Immature natural killer cell (primary cell): ENCODE data around the gene COL7A1. TPM values are rescaled to one million over a fixed set of nuclear protein-coding genes. Genes with fewer than 3 reads are reported as not detected.
"Not testable (repeated sequence)": the region's sequence is repeated elsewhere in the genome, so short reads cannot be mapped to it uniquely, and the experiment has no call there.

ENCODE experiments used
- DNase-seq, 3 donors: peaks; one replicate each; pipeline ENCODE4 v3.0.0; 2022; ENCODE audit warnings: mixed read lengths in 1 of 3
- H3K27ac Mint-ChIP-seq, 6 donors: one replicate each; pipeline ENCODE4 v1.8.0; 2020; ENCODE audit warnings: mixed read lengths in 6 of 6, mild to moderate bottlenecking in 5 of 6, inconsistent platforms in 4 of 6, moderate library complexity in 3 of 6
- H3K27me3 Mint-ChIP-seq, 3 donors: one replicate each; pipeline ENCODE4 v1.8.0; 2020 to 2021; ENCODE audit warnings: low read depth in 3 of 3, mild to moderate bottlenecking in 3 of 3, mixed read lengths in 3 of 3, moderate library complexity in 3 of 3, inconsistent platforms in 1 of 3
- H3K36me3 Mint-ChIP-seq, 3 donors: one replicate each; pipeline ENCODE4 v1.8.0; 2020; ENCODE audit warnings: mixed read lengths in 3 of 3, inconsistent platforms in 2 of 3, mild to moderate bottlenecking in 2 of 3
- H3K4me1 Mint-ChIP-seq, 2 donors: one replicate each; pipeline ENCODE4 v1.8.0; 2020; ENCODE audit warnings: inconsistent platforms in 2 of 2, mild to moderate bottlenecking in 2 of 2, mixed read lengths in 2 of 2, moderate library complexity in 1 of 2
- H3K4me3 Mint-ChIP-seq, 5 donors: one replicate each; pipeline ENCODE4 v1.8.0; 2020; ENCODE audit warnings: mild to moderate bottlenecking in 5 of 5, mixed read lengths in 5 of 5, inconsistent platforms in 3 of 5, moderate library complexity in 3 of 5
- H3K9me3 Mint-ChIP-seq, 6 donors: one replicate each; pipeline ENCODE4 v1.8.0; 2020; ENCODE audit warnings: mild to moderate bottlenecking in 6 of 6, mixed read lengths in 6 of 6, inconsistent platforms in 4 of 6, moderate library complexity in 3 of 6
- polyA plus RNA-seq, 3 donors: library from polyadenylated mRNA; unstranded; fragments of 300-500 nt; fragmentation: Illumina TruSeq; gene quantifications; one replicate each; pipeline ENCODE4 v1.2.3, GENCODE V29; 2021

COL7A1 gene
- polyA plus RNA-seq, 3 donors from 2014 or later = not detected

DNA sequence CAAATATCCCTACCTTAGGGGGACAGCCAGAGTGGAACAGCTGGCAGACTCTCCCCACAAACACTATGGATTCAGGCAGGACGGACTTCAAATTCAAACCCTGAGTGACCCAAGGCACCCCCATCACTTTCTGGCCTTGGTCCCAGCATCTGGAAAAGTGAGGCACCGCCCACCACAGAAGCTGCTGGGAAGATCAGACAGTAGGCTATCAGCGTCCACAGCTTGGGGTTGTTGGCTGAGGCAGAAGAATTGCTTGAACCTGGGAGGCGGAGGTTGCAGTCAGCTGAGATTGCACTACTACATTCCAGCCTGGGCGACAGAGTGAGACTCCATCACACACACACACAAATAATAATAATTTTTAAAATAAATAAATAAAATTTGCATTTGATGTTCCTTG lies 47.0 kb downstream of the COL7A1 start:
- Mint-ChIP-seq H3K27ac (no peak overlapping the region), H3K4me1 (no peaks in the 10 kb centered on the region), H3K27me3 (peaks cover 0 to 2% (median 0%) of the 10 kb centered on the region in 3 donors), H3K4me3 (no peak overlapping the region), H3K36me3 (no peaks in the 10 kb centered on the region), H3K9me3 (no peaks in the 10 kb centered on the region)
- DNase-seq = no peak

DNA sequence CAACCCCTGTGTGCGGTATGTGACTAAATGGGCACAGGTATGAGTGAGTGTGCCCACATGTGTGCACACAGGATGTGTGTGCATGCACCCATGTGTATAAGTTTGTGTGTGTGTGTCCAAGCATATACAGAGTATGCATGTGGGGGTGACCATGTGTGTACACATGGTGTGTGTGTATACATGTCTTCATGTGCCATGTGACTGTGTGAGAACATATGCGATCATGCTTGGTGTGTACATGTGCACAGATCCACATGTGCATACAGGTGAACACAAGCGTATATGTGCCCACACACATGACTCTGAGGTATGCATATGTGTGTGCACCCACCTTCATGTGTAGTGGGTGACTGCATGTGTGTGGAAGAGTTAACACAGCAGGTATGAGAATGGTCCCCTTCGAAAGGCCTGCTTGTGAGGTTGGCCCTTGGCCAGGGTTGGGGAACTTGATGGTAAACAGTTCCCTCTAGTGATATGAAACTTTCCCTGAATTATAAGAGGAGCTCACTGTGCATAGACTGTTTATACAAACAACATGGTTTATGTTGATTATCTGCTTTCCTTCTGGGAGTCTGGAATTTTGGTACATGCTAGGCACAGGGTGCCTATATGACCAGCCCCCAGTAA lies 48.8 kb downstream of the COL7A1 start:
- Mint-ChIP-seq H3K27ac (no peak overlapping the region), H3K27me3 (peaks cover 0 to 2% (median 0%) of the 10 kb centered on the region in 3 donors), H3K4me1 (no peaks in the 10 kb centered on the region), H3K36me3 (no peaks in the 10 kb centered on the region), H3K4me3 (no peak overlapping the region), H3K9me3 (no peaks in the 10 kb centered on the region)
- DNase-seq = no peak

DNA sequence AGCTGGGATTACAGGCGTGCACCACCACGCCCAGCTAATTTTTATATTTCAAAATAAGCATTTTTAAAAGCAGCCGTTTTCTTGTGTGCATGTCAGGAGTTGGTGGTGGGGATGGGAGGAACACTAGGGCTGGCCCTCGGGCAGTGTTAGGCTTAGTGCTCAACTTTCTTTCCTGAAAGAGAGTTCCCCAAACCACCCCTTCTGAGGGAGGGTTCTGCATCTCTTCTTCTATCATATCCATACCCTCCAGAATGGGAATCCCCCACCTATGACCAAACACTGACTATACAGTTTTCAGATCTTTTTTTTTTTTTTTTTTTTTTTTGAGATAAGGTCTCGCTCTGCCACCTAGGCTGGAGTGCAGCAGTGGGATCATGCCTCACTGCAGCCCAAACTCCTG lies 51.0 kb downstream of the COL7A1 start:
- Mint-ChIP-seq H3K27ac (no peak overlapping the region), H3K27me3 (no peaks in the 10 kb centered on the region), H3K36me3 (no peaks in the 10 kb centered on the region), H3K9me3 (no peaks in the 10 kb centered on the region), H3K4me3 (no peak overlapping the region), H3K4me1 (no peaks in the 10 kb centered on the region)
- DNase-seq = no peak

DNA sequence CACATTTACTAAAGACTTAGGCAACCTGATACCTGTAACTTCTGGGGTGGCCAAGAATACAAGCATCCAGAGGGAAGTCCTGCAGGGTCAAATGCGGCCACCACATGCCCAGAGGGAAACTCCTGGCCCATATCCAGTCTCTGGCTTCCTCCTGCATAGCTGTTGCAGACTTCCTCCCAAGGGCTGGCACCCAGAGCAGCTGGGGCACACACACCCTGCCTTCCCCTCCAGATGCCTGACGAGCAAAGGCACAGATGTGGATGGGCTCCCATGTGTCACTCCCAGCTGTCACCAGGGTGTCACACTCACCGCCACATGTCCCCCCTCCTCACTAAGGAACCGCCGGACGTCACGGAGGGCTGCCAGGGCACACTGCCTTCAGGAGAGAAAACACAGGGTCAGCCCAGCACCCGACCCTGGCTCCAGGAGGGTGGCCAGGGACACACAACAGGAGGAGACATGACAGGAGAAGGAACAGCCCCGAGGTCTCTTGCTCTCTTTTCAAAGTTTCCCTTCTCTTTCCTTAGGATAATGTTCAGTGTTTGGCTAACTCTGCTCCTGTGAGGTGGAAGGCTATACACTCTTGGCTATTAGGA lies 51.8 kb downstream of the COL7A1 start:
- Mint-ChIP-seq H3K27me3 (no peaks in the 10 kb centered on the region), H3K4me1 (no peaks in the 10 kb centered on the region), H3K27ac (no peak overlapping the region), H3K9me3 (no peaks in the 10 kb centered on the region), H3K4me3 (no peak overlapping the region), H3K36me3 (no peaks in the 10 kb centered on the region)
- DNase-seq = no peak

DNA sequence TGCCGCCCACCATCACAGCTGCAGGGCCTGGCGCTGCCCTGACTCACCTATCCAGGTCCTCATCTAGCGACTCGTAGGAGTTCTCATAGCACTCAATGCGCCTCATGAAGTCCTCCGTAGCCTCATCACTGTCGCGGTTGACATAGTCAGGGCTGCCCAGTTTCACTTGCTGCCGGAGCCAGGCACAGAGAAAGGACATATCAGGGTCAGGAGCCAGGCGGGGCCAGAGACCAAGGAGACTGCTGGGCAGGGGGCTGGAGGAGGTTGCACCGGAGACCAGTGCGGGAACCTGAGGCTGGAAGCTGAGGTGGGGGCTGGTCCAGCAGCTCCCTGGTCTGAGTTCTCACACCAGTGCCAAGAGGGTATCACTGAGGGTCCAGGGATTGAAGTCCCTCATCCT lies 56.7 kb downstream of the COL7A1 start:
- no peak for DNase-seq
- H3K4me3 Mint-ChIP-seq = no peak overlapping the region
- H3K9me3 Mint-ChIP-seq = no peaks in the 10 kb centered on the region
- H3K27me3 Mint-ChIP-seq = peaks cover 0 to 3% (median 0%) of the 10 kb centered on the region in 3 donors
- no peaks in the 10 kb centered on the region for H3K36me3 Mint-ChIP-seq
- H3K4me1 Mint-ChIP-seq = no peaks in the 10 kb centered on the region
- no peak overlapping the region for H3K27ac Mint-ChIP-seq

DNA sequence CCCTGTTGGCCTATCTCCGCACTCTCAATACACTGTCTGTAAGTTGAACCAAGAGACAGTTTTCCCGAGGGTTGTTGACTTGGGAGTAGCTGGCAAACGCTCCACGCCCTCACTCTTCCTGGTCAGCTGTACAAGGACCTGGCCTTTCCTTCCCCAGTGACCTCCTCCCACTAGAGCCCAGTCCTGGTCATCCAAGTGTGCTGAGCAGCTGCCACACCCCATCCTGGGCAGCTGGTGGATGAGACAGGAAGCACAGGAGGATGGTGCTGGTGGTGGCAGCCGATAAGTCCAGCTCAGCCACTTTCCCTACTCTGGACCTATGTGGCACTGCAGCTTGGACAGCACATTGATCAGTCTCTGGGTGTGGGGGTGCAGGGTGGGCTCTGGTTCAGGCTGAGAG lies 58.3 kb downstream of the COL7A1 start:
- H3K9me3 Mint-ChIP-seq = no peaks in the 10 kb centered on the region
- H3K36me3 Mint-ChIP-seq = no peaks in the 10 kb centered on the region
- peaks cover 0 to 4% (median 0%) of the 10 kb centered on the region in 3 donors for H3K27me3 Mint-ChIP-seq
- H3K4me1 Mint-ChIP-seq = no peaks in the 10 kb centered on the region
- no peak overlapping the region for H3K27ac Mint-ChIP-seq
- no peak for DNase-seq
- H3K4me3 Mint-ChIP-seq = no peak overlapping the region

DNA sequence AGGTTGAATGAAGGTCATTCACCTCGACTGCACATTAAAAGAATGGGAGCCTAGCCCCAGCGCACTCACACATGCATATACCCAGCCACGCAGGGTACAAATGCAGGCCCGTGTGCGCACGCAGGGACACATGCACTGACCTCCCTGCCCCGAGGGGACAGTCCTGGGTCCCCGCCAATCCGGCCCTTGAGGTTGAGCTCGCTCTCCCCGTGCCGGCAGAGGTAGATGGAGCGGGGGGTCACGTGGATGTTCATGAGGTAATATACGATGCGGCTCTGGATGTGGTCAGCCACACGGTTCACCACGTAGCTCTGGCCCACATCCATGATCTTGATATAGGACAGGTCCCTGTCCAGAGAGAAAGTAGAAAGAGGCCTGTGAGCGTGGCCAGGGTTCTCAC lies 59.0 kb downstream of the COL7A1 start:
- Mint-ChIP-seq H3K27ac (no peak overlapping the region), H3K4me1 (no peaks in the 10 kb centered on the region), H3K36me3 (no peaks in the 10 kb centered on the region), H3K9me3 (no peaks in the 10 kb centered on the region), H3K27me3 (peaks cover 0 to 4% (median 0%) of the 10 kb centered on the region in 3 donors), H3K4me3 (no peak overlapping the region)
- DNase-seq = no peak

DNA sequence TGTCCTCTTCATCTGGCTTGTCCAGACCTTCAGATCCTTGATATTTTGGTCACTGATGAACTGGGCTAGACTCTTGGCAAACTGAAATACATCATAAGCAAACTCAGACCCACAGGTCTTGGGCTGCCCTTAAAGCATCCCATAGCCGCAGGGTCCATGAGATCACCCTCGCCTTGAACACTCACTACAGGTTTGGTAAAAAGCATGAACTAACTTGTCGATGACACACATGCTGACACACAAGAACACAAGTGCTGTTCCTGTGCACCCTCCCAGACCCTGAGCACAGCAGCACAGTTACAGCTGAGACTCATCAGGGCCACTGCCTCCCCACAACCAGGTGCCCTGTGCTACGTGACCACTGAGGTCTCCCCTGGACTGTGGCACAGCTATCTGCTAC lies 59.6 kb downstream of the COL7A1 start:
- no peak for DNase-seq
- H3K27me3 Mint-ChIP-seq = peaks cover 0 to 4% (median 0%) of the 10 kb centered on the region in 3 donors
- H3K4me3 Mint-ChIP-seq = no peak overlapping the region
- no peaks in the 10 kb centered on the region for H3K4me1 Mint-ChIP-seq
- no peaks in the 10 kb centered on the region for H3K9me3 Mint-ChIP-seq
- no peak overlapping the region for H3K27ac Mint-ChIP-seq
- no peaks in the 10 kb centered on the region for H3K36me3 Mint-ChIP-seq

DNA sequence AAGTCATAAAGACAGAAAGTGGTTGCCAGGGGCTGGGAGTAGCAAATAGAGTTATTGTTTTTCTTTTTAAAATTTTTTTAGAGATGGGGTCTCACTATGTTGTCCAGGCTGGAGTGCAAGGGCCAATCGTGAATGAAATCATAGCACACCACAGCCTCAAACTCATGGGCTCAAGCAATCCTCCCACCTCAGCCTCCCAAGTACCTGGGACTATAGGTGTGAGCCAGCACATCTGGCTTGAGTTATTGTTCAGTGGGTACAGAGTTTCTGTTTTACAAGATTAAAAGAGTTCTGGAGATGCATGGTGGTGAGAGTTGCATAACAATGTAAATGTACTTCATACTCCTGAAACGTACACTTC lies 62.2 kb downstream of the COL7A1 start:
- DNase-seq = no peak
- Mint-ChIP-seq H3K36me3 (no peaks in the 10 kb centered on the region), H3K27ac (no peak overlapping the region), H3K9me3 (peaks cover 0 to 1% (median 0%) of the 10 kb centered on the region in 6 donors), H3K4me3 (no peak overlapping the region), H3K4me1 (no peaks in the 10 kb centered on the region), H3K27me3 (peaks cover 0 to 4% (median 0%) of the 10 kb centered on the region in 3 donors)

DNA sequence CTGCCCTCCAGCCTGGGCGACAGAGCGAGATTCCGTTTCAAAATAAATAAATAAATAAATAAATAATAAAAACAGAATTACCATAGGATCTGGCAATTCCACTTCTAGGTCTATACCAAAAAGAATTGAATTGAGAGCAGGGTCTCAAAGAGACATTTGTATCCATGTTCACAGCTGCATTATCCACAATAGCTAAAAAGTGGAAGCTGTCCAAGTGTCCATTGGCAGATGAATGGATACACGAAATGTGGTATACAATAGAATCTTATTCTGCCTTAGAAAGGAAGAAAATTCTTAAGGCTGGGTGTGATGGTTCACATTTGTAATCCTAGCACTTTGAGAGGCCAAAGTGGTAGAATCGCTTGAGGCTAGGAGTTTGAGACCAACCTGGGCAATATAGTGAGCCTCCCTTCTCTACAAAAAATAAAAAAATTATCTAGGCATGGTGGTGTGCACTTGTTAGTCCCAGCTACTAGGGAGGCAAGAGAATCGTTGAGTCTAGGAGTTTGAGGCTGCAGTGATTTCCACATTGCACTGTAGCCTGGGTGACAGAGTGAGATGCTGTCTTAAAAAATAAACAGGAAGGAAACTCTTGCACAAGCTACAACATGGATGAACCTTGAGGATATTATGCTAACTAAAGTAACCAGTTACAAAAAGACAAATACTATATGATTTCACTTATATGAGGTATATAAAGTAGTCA lies 62.7 kb downstream of the COL7A1 start:
- no peaks in the 10 kb centered on the region for H3K4me1 Mint-ChIP-seq
- peaks cover 0 to 4% (median under 1%) of the 10 kb centered on the region in 3 donors for H3K27me3 Mint-ChIP-seq
- H3K27ac Mint-ChIP-seq = no peak overlapping the region
- DNase-seq = no peak
- H3K36me3 Mint-ChIP-seq = no peaks in the 10 kb centered on the region
- no peak overlapping the region for H3K4me3 Mint-ChIP-seq
- H3K9me3 Mint-ChIP-seq = peaks cover 0 to 1% (median 0%) of the 10 kb centered on the region in 6 donors

DNA sequence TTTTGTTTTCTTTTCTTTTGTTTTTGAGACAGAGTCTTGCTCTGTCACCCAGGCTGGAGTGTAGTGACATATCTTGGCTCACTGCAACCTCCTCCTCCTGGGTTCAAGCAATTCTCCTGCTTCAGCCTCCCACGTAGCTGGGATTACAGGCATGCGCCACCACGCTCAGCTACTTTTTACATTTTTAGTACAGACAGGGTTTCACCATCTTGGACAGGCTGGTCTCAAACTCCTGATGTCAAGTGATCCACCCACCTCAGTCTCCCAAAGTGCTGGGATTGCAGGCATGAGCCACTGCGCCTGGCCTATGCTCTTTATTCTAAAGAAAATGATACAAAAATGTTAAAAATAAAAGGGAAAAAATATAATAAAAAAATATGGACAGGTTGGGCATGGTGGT lies 64.4 kb downstream of the COL7A1 start:
- H3K36me3 Mint-ChIP-seq, H3K9me3 Mint-ChIP-seq, DNase-seq, H3K4me3 Mint-ChIP-seq, H3K4me1 Mint-ChIP-seq, H3K27me3 Mint-ChIP-seq, H3K27ac Mint-ChIP-seq: not testable (repeated sequence)

DNA sequence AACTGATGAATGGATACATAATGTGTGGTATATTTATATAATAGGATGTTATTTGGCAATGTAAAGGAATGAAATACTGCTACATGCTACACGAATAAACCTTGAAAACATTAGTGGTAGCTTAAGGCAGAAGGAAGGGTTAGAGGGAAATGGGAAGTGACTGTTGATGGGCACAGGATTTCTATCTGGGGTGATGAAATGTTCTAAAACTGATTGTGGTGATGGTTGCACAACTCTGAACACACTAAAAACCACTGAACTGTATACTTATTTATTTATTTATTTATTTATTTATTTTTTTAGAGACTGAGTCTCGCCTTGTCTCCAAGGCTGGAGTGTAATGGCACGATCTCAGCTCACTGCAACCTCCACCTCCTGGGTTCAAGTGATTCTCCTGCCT lies 66.4 kb downstream of the COL7A1 start:
- no peaks in the 10 kb centered on the region for H3K36me3 Mint-ChIP-seq
- DNase-seq = no peak
- peak overlapping the region in 1 of 6 donors; percentile 12 for H3K27ac Mint-ChIP-seq
- H3K9me3 Mint-ChIP-seq = peaks cover 0 to 1% (median 0%) of the 10 kb centered on the region in 6 donors
- no peaks in the 10 kb centered on the region for H3K4me1 Mint-ChIP-seq
- H3K4me3 Mint-ChIP-seq = no peak overlapping the region
- H3K27me3 Mint-ChIP-seq = peaks cover 0 to 2% (median 2%) of the 10 kb centered on the region in 3 donors

DNA sequence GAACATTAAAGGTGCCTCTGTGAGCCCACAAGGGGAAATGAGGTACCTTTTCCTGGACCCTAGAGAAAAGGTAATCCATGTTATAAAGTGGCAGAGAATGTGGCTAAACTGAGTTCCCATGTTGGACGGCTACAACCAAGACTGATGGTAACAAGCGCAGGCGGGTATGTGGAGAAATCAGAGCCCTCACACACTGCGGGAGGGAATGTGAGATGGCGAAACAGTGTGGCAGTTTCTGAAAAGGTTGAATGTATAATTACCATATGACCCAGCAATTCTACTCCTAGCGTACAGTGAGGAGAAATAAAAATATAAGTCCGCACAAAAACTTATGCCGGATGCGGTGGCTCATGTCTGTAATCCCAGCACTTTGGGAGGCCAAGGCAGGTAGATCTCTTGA lies 67.1 kb downstream of the COL7A1 start:
- Mint-ChIP-seq H3K9me3 (peaks cover 0 to 1% (median 0%) of the 10 kb centered on the region in 6 donors), H3K27me3 (peaks cover 0 to 2% (median 1%) of the 10 kb centered on the region in 3 donors), H3K36me3 (no peaks in the 10 kb centered on the region), H3K27ac (no peak overlapping the region), H3K4me3 (no peak overlapping the region), H3K4me1 (no peaks in the 10 kb centered on the region)
- DNase-seq = no peak

DNA sequence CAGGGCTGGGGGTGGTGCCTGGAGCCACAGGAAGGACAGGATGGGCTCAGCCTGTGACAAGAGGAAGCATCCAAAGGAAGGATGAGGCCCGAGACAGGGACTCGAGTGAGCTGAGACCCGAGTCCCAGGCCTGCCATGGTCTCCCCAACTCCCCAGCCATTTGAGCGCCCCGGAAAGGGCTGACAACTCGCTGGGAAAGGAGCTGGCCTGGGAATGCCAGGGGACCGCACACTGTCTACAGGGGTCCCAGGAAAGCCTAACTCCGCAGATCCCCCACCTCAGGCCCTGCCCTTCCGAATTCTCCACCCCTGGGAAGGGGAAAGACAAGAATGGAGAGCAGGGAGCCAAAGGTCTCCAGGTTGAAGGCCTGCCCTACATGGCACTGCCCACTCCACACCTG lies 70.2 kb downstream of the COL7A1 start:
- Mint-ChIP-seq H3K27ac (no peak overlapping the region), H3K9me3 (peaks cover 0 to 1% (median 0%) of the 10 kb centered on the region in 6 donors), H3K27me3 (peaks cover 0 to 2% (median 0%) of the 10 kb centered on the region in 3 donors), H3K4me1 (peaks cover 2 to 3% of the 10 kb centered on the region in 2 donors), H3K4me3 (no peak overlapping the region), H3K36me3 (no peaks in the 10 kb centered on the region)
- DNase-seq = no peak
